HepG2 (cell line): Measurements from ENCODE around the gene ERMAP. TPM values are rescaled to one million over a fixed set of nuclear protein-coding genes. Genes with fewer than 3 reads are reported as not detected.

Source experiments
- ATAC-seq: fragments of 200-7000 bp; cut with Tn5 transposase; 3 replicates; pipeline ENCODE4 v1.9.1; 2020; ENCODE audit warnings: mild to moderate bottlenecking, moderate library complexity
- BruUV-seq: library from RNA; stranded (reverse); fragments of 400-500 nt; replicated peaks from 2 replicates; lab custom pipeline; 2021; lab: Mats Ljungman, UMichigan
- CTCF ChIA-PET: fragments of 300-600 bp; formaldehyde crosslinking; extraction: SDS; loops from one replicate; lab custom pipeline; 2021; ENCODE audit warnings: low total read pairs, inconsistent platforms, low intra/inter-chr PET ratio; lab: Yijun Ruan, JAX
- POLR2A ChIA-PET: fragments of 350-600 bp; sonication (Branson Sonifier 250); formaldehyde crosslinking; loops from one replicate; lab custom pipeline; 2020; ENCODE audit warnings: antibody characterized with exemption, inconsistent platforms; lab: Yijun Ruan, JAX
- DNase-seq: peaks from one replicate; pipeline ENCODE4 v3.0.0-alpha.2; 2015; ENCODE audit warnings: low spot score
- FAIRE-seq: peaks from 3 replicates; lab custom pipeline; 2011; peaks lifted over from hg19 to GRCh38; lab: Jason Lieb, UNC
- H2AFZ ChIP-seq: one replicate; pipeline ENCODE4 v1.6.1; 2011; ENCODE audit warnings: low read length, inconsistent platforms
- H3K27ac ChIP-seq: fragments of 300-600 bp; 3 replicates; pipeline ENCODE4 v1.8.0; 2011; ENCODE audit warnings: mixed run types, mild to moderate bottlenecking, mixed read lengths, low read length, inconsistent platforms; ENCODE audit not compliant: insufficient read depth; ENCODE audit errors: extremely low read length
- H3K27me3 ChIP-seq, 2 experiments: fragments of 200-600 bp in 1 of 2; 2 replicates in 1 of 2; 3 replicates in 1 of 2; pipeline versions ENCODE4 v1.6.0 to v1.8.0; 2011; ENCODE audit warnings: low read length in 2 of 2, mild to moderate bottlenecking in 2 of 2, moderate library complexity in 2 of 2, inconsistent platforms in 1 of 2; ENCODE audit not compliant: insufficient read depth in 2 of 2, control insufficient read depth in 1 of 2
- H3K36me3 ChIP-seq, 2 experiments: fragments of 200-600 bp in 1 of 2; replicated peaks in 1 of 2; 2 replicates in 1 of 2; 3 replicates in 1 of 2; pipeline versions ENCODE4 v1.5.1 to v1.8.0; 2011; ENCODE audit warnings: low read length in 2 of 2, inconsistent platforms in 1 of 2; ENCODE audit not compliant: insufficient read depth in 2 of 2, control insufficient read depth in 1 of 2
- H3K4me1 ChIP-seq: 2 replicates; pipeline ENCODE4 v1.5.1; 2012; ENCODE audit warnings: low read length, inconsistent platforms; ENCODE audit not compliant: insufficient read depth
- H3K4me2 ChIP-seq: 2 replicates; pipeline ENCODE4 v1.6.0; 2011; ENCODE audit warnings: low read depth, low read length, inconsistent platforms
- H3K4me3 ChIP-seq, 3 experiments: fragments of 200-600 bp in 1 of 3; sonication (generic), shearing (Covaris generic) in 1 of 3; replicated peaks in 1 of 3; 2 replicates each; pipeline ENCODE4 v1.5.1; 2011 to 2016; ENCODE audit warnings: low read length in 3 of 3, inconsistent platforms in 2 of 3, low read depth in 2 of 3, mild to moderate bottlenecking in 2 of 3, control low read depth in 1 of 3, mixed read lengths in 1 of 3; ENCODE audit not compliant: insufficient read depth in 1 of 3
- H3K79me2 ChIP-seq: one replicate; pipeline ENCODE4 v1.6.1; 2011; ENCODE audit warnings: low read length, inconsistent platforms; ENCODE audit not compliant: insufficient read depth
- H3K9ac ChIP-seq: 2 replicates; pipeline ENCODE4 v1.6.0; 2011; ENCODE audit warnings: mild to moderate bottlenecking, low read depth, low read length, inconsistent platforms; ENCODE audit not compliant: insufficient read depth
- H3K9me3 ChIP-seq: 2 replicates; pipeline ENCODE4 v1.5.1; 2012; ENCODE audit warnings: mild to moderate bottlenecking, low read length
- H4K20me1 ChIP-seq: 2 replicates; pipeline ENCODE4 v1.6.0; 2011; ENCODE audit warnings: inconsistent platforms, mild to moderate bottlenecking, low read length, moderate library complexity; ENCODE audit not compliant: insufficient read depth
- CAMTA2 ChIP-seq: sonication (generic); formaldehyde crosslinking; IDR thresholded peaks from 2 replicates; pipeline ENCODE4 v1.4.0; 2020; ENCODE audit warnings: mild to moderate bottlenecking, missing genetic modification reagents, borderline replicate concordance
- CHD2 ChIP-seq: IDR thresholded peaks from 2 replicates; pipeline ENCODE4 v1.6.1; 2011; ENCODE audit warnings: low read depth, low read length, improper control_type of control experiment
- ETV6 ChIP-seq: sonication (generic); formaldehyde crosslinking; conservative IDR thresholded peaks from 2 replicates; pipeline ENCODE4 v1.4.0; 2020; ENCODE audit warnings: missing genetic modification reagents
- GFI1 ChIP-seq: sonication (generic); formaldehyde crosslinking; IDR thresholded peaks from 2 replicates; pipeline ENCODE4 v1.5.0; 2020; ENCODE audit warnings: missing genetic modification reagents, mild to moderate bottlenecking, borderline replicate concordance
- GZF1 ChIP-seq: sonication (generic); formaldehyde crosslinking; IDR thresholded peaks from 2 replicates; pipeline ENCODE4 v1.5.1; 2020; ENCODE audit warnings: mild to moderate bottlenecking, missing genetic modification reagents
- HHEX ChIP-seq: IDR thresholded peaks from 2 replicates; pipeline ENCODE4 v1.6.1; 2016; ENCODE audit warnings: control low read depth
- HNRNPL ChIP-seq: fragments of 200-400 bp; formaldehyde crosslinking; IDR thresholded peaks from 2 replicates; pipeline ENCODE4 v1.6.1; 2017; ENCODE audit warnings: mild to moderate bottlenecking, low read depth, low read length
- KLF13 ChIP-seq: sonication (generic); formaldehyde crosslinking; IDR thresholded peaks from 2 replicates; pipeline ENCODE4 v1.4.0; 2020; ENCODE audit warnings: mild to moderate bottlenecking, missing genetic modification reagents
- KLF9 ChIP-seq: IDR thresholded peaks from 2 replicates; pipeline ENCODE4 v1.6.1; 2016; ENCODE audit warnings: low read depth
- MAFF ChIP-seq: IDR thresholded peaks from 2 replicates; pipeline ENCODE4 v1.6.1; 2011; ENCODE audit warnings: low read depth, low read length, improper control_type of control experiment
- MEIS2 ChIP-seq: sonication (generic); formaldehyde crosslinking; IDR thresholded peaks from 2 replicates; pipeline ENCODE4 v1.9.0; 2021; ENCODE audit warnings: mild to moderate bottlenecking, missing genetic modification reagents
- PLRG1 ChIP-seq: fragments of 450-650 bp; conservative IDR thresholded peaks from 2 replicates; pipeline ENCODE4 v1.6.1; 2016
- RAD51 ChIP-seq: fragments of 450-650 bp; IDR thresholded peaks from 2 replicates; pipeline ENCODE4 v1.6.1; 2016; ENCODE audit warnings: borderline replicate concordance
- SRSF9 ChIP-seq: fragments of 200-400 bp; formaldehyde crosslinking; IDR thresholded peaks from 2 replicates; pipeline ENCODE4 v1.6.1; 2018; ENCODE audit warnings: borderline replicate concordance, mild to moderate bottlenecking, low read depth, low read length; ENCODE audit not compliant: insufficient read depth, poor library complexity, severe bottlenecking
- ZNF333 ChIP-seq: sonication (generic); formaldehyde crosslinking; IDR thresholded peaks from 2 replicates; pipeline ENCODE4 v1.4.0; 2020; ENCODE audit warnings: mild to moderate bottlenecking, missing genetic modification reagents, borderline replicate concordance
- ZNF337 ChIP-seq: sonication (generic); formaldehyde crosslinking; IDR thresholded peaks from 2 replicates; pipeline ENCODE4 v1.5.1; 2020; ENCODE audit warnings: missing genetic modification reagents, low read depth, mild to moderate bottlenecking, borderline replicate concordance
- ZNF484 ChIP-seq: sonication (generic); formaldehyde crosslinking; IDR thresholded peaks from 2 replicates; pipeline ENCODE4 v1.5.1; 2020; ENCODE audit warnings: mild to moderate bottlenecking, low read depth, missing genetic modification reagents, borderline replicate concordance
- WGBS: methylation state at CpG from one replicate; pipeline ENCODE4 v1.1.6; 2017; ENCODE audit warnings: low lambda C conversion rate; 5-methylcytosine and 5-hydroxymethylcytosine counted together
- in situ Hi-C: cut with HindIII; loops from 2 replicates; pipeline ENCODE4 v1.10.0; 2017; ENCODE audit warnings: low pct_unique_long_range_greater_than_20kb; ENCODE audit not compliant: extremely low pct_ligation_motif_present
- intact Hi-C: fragments of 100-400 bp; cut with micrococcal nuclease; formaldehyde crosslinking; loops from one replicate; pipeline ENCODE4 v1.10.0; 2022; ENCODE audit not compliant: unreplicated experiment
- polyA plus RNA-seq, 8 experiments: library from polyadenylated mRNA; depleted of rRNA in 3 of 8; stranded (reverse) in 7 of 8; unstranded in 1 of 8; fragments of >200 nt; fragmentation: Illumina TruSeq in 4 of 8; extraction: Trizol in 4 of 8; gene quantifications; 2 replicates each; pipeline versions ENCODE4 v1.2.1 to v1.2.3, GENCODE V29; 2011 to 2016; ENCODE audit warnings: low read depth in 4 of 8, missing spikeins in 1 of 8, mixed read lengths in 1 of 8; ENCODE audit not compliant: insufficient read depth in 1 of 8
- total RNA-seq, 5 experiments: library from RNA; depleted of rRNA; stranded (reverse); fragments of >200 nt; fragmentation: Illumina TruSeq; extraction: Trizol; gene quantifications; 2 replicates each; pipeline ENCODE4 v1.2.3, GENCODE V29; 2016; ENCODE audit warnings: low read depth in 1 of 5
- TF ChIP-seq, protein P1 (sequence below): sonication (generic); formaldehyde crosslinking; IDR thresholded peaks from 2 replicates; pipeline ENCODE4 v1.5.0; 2020; ENCODE audit warnings: mild to moderate bottlenecking, missing genetic modification reagents
- TF ChIP-seq, protein P2 (sequence below): fragments of 450-650 bp; IDR thresholded peaks from 2 replicates; pipeline ENCODE4 v1.6.1; 2016
- TF ChIP-seq, protein P3 (sequence below): sonication (generic); formaldehyde crosslinking; IDR thresholded peaks from 2 replicates; pipeline ENCODE4 v1.9.0; 2021; ENCODE audit warnings: missing genetic modification reagents, mild to moderate bottlenecking, borderline replicate concordance

The ERMAP gene
- total and polyA plus RNA-seq, 2 of the 13 experiments (the other 11 are each of a cell fraction or from before 2014, with no cell fraction given) = 2.2 to 4.4 TPM

DNA sequence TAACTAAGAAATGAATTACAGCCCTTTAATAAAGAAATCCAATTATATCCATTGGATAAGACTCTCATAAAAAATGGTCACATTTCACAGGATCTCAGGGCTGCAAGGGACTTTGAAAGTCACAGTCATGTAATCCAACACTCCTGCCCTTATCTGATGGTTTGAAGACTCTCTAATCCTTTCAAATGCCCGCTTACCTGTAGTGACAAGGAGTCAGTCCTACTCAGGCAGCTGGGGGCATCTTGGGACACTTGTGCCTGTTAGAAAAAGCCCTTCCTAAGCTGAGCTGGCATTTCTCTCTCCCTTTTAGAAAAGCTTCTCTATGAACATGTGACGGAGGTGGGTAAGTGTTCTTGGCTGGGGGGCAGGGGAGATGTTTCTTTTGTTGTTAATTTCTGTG lies 18.5 kb downstream of the ERMAP start:
- Histone ChIP-seq H3K4me1 (no peaks in the 10 kb centered on the region), H4K20me1 (no peaks in the 10 kb centered on the region), H3K27ac (no peak overlapping the region), H3K9me3 (no peaks in the 10 kb centered on the region), H3K9ac (no peak overlapping the region), H3K27me3 (no peaks in the 10 kb centered on the region), H2AFZ (no peak overlapping the region), H3K4me2 (no peak overlapping the region), H3K36me3 (no peaks in the 10 kb centered on the region), H3K4me3 (no peak overlapping the region), H3K79me2 (no peaks in the 10 kb centered on the region)
- FAIRE-seq (no peak), ATAC-seq (no peak), DNase-seq (no peak)
- no TSS peak for BruUV-seq
- ChIA-PET CTCF (no interaction called here), POLR2A (interaction anchor here (1.2 kb wide), 1 partner anchor 11 kb away, joined by 4 read pairs; the partner anchor contains the start of gene ZNF691)
- no peak for TF ChIP-seq PLRG1
- TF ChIP-seq KLF9 (CRISPR knock-in tag) = no peak
- TF ChIP-seq CHD2 = no peak
- no peak for TF ChIP-seq RAD51
- no peak for TF ChIP-seq MEIS2
- no peak for TF ChIP-seq ZNF333 (CRISPR knock-in tag)
- no peak for TF ChIP-seq HNRNPL
- TF ChIP-seq, protein P1, sequence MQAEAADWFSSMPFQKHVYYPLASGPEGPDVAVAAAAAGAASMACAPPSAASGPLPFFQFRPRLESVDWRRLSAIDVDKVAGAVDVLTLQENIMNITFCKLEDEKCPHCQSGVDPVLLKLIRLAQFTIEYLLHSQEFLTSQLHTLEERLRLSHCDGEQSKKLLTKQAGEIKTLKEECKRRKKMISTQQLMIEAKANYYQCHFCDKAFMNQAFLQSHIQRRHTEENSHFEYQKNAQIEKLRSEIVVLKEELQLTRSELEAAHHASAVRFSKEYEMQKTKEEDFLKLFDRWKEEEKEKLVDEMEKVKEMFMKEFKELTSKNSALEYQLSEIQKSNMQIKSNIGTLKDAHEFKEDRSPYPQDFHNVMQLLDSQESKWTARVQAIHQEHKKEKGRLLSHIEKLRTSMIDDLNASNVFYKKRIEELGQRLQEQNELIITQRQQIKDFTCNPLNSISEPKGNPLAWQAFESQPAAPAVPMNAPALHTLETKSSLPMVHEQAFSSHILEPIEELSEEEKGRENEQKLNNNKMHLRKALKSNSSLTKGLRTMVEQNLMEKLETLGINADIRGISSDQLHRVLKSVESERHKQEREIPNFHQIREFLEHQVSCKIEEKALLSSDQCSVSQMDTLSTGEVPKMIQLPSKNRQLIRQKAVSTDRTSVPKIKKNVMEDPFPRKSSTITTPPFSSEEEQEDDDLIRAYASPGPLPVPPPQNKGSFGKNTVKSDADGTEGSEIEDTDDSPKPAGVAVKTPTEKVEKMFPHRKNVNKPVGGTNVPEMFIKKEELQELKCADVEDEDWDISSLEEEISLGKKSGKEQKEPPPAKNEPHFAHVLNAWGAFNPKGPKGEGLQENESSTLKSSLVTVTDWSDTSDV (CRISPR knock-in tag) = no peak
- TF ChIP-seq, protein P2, sequence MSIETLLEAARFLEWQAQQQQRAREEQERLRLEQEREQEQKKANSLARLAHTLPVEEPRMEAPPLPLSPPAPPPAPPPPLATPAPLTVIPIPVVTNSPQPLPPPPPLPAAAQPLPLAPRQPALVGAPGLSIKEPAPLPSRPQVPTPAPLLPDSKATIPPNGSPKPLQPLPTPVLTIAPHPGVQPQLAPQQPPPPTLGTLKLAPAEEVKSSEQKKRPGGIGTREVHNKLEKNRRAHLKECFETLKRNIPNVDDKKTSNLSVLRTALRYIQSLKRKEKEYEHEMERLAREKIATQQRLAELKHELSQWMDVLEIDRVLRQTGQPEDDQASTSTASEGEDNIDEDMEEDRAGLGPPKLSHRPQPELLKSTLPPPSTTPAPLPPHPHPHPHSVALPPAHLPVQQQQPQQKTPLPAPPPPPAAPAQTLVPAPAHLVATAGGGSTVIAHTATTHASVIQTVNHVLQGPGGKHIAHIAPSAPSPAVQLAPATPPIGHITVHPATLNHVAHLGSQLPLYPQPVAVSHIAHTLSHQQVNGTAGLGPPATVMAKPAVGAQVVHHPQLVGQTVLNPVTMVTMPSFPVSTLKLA = no peak
- no peak for TF ChIP-seq GZF1
- no peak for TF ChIP-seq KLF13 (CRISPR knock-in tag)
- no peak for TF ChIP-seq GFI1
- no peak for TF ChIP-seq ZNF484 (CRISPR knock-in tag)
- no peak for TF ChIP-seq ETV6
- TF ChIP-seq ZNF337 (CRISPR knock-in tag) = no peak
- no peak for TF ChIP-seq MAFF
- no peak for TF ChIP-seq HHEX
- TF ChIP-seq CAMTA2 (CRISPR knock-in tag) = no peak
- no peak for TF ChIP-seq SRSF9
- TF ChIP-seq, protein P3, sequence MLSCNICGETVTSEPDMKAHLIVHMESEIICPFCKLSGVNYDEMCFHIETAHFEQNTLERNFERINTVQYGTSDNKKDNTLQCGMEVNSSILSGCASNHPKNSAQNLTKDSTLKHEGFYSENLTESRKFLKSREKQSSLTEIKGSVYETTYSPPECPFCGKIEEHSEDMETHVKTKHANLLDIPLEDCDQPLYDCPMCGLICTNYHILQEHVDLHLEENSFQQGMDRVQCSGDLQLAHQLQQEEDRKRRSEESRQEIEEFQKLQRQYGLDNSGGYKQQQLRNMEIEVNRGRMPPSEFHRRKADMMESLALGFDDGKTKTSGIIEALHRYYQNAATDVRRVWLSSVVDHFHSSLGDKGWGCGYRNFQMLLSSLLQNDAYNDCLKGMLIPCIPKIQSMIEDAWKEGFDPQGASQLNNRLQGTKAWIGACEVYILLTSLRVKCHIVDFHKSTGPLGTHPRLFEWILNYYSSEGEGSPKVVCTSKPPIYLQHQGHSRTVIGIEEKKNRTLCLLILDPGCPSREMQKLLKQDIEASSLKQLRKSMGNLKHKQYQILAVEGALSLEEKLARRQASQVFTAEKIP (CRISPR knock-in tag) = no peak
- in situ Hi-C loops = no loop called here
- intact Hi-C loops = no loop called here
- WGBS = 93% methylated on average over 2 of the region's 2 CpGs
